GM18505 (cell line): Measurements from ENCODE around the gene ALG6.

Experiments
- ATAC-seq: cut with Tn5 transposase; IDR thresholded peaks from one replicate; pipeline ENCODE4 v1.9.1; 2021; ENCODE audit not compliant: unreplicated experiment
- POLR2A ChIP-seq: IDR thresholded peaks from 4 replicates; pipeline ENCODE4 v1.6.1; 2011; ENCODE audit warnings: borderline replicate concordance; ENCODE audit not compliant: insufficient read depth, insufficient read length; ENCODE audit errors: extremely low read depth

ALG6 gene

DNA sequence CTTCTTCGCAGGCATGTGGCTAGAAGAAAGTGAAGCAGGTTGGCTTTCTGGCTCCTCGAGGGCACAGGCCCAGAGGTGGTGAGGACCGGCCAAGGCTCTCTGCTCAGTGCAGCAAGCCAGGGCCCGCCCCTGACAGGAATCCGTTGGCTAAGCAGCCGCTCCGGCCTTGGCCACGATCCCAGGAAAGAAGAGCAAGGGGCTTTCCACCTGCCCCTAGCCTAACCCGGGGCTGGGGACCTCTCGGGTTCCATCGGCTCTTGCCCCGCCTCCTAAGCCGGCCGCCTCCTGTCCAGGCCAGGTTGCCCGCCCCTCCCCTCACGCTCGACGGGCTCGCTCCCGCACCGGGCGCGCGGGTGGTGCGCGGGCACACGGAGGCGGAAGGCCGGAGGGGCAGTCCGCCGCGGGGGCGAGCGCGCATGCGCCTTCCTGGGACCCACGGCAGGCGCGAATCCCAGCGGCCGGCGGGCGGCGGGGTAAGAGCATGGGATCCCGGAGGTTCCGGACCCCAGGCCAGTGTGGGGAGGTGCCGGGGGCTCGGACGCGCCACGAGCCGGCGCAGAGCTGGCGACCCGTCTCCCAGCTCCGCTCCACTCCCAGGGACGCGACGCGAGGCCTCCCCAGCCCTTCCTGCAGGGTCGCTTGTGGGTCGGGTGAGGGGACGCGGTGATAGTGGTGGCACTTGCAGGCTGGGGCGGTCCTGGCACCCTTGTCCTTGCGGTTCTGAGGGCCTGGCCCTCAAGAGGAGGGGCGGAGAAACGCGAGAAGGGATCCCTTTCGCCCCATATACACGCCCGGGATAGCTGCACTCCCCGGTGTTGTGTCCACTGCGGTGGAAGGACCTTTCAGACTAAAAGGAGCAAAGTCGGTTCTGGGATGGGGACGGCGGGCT lies at the start of gene ALG6:
ALG6 (plus strand) TSS at position 413 of the 889 bp plus-strand sequence. CDS start 3,351 bp downstream, outside the sequence.
- ATAC-seq, result peak; percentile 96
- TF ChIP-seq POLR2A, result peak; percentile 92

DNA sequence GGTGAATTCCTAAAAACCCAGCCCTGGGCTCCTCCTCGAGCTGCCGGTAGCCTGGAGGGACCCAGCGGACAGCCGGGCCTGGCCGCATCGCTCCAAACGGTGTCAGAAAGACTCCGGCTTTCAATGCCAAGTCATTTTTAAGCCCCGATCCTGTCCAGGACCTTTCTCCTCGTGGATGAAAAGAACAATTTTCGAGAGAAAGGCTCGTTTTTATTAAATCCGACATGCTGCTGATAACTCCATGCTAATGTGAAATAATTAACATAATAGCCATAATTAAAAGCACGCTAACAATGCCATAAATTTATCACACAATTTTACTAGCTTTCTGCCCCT lies 49.6 kb upstream of the ALG6 start:
- no peak for ATAC-seq
- no peak for TF ChIP-seq POLR2A

GRCh38 chr1:63318201-63318979 lies 49.0 kb upstream of the ALG6 start:
- TF ChIP-seq POLR2A, result no peak
- no peak for ATAC-seq

- TF ChIP-seq POLR2A, result no peak
- no peak for ATAC-seq
Observed at GRCh38 chr1:63319046-63320021, 48.1 kb upstream of the ALG6 start.

- TF ChIP-seq POLR2A, result no peak
- no peak for ATAC-seq
Observed at GRCh38 chr1:63320022-63320721, 47.3 kb upstream of the ALG6 start.

DNA sequence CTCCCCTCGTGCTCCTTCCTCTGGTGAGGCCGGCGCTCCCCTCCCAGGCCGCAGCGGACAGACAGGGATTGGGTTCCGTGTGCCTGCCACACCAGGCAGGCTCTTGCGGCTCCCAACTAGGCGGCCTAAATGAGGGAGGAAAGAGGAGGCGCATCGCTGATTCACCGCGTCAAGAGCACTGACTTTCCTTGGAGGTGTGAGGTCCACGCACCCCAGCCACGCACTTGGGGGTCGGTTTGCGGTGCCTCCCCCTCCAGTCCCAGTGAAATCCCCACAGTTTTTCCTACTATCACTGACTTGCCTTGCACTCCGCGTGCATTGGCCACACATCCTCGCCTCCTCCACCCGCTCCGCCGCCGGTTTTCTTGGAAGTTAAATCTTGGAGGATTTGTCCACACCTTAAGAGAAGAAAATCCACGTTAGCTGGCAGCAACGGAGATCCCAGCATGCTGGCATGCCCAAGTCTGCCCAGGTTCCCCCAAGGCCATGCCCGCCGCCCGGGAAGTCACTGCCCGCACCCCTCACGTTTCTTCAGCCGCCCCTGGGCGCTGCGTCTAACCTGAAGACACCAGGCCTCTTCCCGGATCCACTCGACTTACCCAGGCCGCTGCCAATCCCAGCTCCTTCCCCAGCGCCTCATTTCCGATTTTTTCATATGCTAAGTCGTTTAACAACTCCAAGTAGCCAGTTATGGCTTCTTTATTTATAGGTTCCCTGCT lies 46.2 kb upstream of the ALG6 start:
- ATAC-seq, result no peak
- no peak for TF ChIP-seq POLR2A

GRCh38 chr1:63321785-63322113 lies 45.7 kb upstream of the ALG6 start:
- TF ChIP-seq POLR2A, result no peak
- ATAC-seq, result no peak

DNA sequence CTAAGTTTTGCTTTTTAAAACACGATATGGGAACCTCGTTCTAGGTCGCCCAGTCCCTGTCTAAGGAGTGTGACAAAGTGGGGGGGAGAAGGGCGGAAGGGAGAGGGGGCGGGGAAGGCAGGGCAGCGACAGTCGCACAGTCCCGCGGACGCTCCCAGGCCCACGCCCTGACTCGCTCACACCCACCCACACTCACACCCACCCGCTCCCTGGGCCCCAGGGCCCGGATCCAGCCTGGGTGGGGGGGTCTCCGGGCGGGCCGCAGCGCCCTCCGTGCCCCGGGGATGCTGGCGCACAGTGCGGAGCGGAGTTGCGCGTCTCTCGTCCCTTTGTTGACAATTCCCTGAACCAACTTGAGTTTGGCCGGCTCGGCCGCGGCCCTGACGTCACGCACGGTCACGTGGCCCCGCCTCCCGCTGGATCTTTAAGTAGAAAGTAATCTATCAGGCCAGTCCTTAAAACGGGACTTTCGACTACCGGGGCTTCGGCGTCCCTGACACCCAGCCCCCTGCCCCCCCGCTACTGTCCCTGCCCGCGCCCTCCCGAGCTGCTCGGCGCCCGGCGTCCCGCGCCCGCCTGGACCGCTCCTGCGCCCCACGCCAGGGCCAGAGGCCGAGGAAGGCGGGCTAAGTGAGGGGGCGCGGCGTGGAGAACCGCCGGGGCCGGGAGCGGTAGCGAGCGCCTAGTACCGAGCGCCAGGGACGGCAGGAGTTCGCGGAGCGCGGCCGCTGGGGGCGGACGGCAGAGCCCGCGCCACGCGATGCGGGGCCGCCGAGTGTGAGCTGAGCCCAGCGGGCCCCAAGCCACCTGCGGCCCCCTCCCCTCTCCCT lies 45.1 kb upstream of the ALG6 start, which contains the start of gene FOXD3:
FOXD3 (plus strand) TSS at position 454 of the 830 bp plus-strand sequence. CDS start 492 bp downstream, outside the sequence.
- TF ChIP-seq POLR2A, result no peak
- no peak for ATAC-seq

DNA sequence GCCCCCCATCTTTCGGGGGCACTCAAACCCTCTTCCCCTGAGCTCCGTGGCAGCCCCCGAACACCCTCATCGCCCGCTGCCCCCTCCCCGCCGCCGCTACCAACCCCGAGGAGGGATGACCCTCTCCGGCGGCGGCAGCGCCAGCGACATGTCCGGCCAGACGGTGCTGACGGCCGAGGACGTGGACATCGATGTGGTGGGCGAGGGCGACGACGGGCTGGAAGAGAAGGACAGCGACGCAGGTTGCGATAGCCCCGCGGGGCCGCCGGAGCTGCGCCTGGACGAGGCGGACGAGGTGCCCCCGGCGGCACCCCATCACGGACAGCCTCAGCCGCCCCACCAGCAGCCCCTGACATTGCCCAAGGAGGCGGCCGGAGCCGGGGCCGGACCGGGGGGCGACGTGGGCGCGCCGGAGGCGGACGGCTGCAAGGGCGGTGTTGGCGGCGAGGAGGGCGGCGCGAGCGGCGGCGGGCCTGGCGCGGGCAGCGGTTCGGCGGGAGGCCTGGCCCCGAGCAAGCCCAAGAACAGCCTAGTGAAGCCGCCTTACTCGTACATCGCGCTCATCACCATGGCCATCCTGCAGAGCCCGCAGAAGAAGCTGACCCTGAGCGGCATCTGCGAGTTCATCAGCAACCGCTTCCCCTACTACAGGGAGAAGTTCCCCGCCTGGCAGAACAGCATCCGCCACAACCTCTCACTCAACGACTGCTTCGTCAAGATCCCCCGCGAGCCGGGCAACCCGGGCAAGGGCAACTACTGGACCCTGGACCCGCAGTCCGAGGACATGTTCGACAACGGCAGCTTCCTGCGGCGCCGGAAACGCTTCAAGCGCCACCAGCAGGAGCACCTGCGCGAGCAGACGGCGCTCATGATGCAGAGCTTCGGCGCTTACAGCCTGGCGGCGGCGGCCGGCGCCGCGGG lies 44.2 kb upstream of the ALG6 start:
- no peak for ATAC-seq
- TF ChIP-seq POLR2A, result no peak
